IMR-90 (cell line): ENCODE results near the gene FAM162B. TPM values are rescaled to one million over a fixed set of nuclear protein-coding genes. Genes with fewer than 3 reads are reported as not detected.
A peak's percentile ranks its signal among the peaks of the same experiment; 100 is the strongest.

ENCODE experiments used
- ATAC-seq: fragments of 200-7000 bp; cut with Tn5 transposase; 2 replicates; pipeline ENCODE4 v1.9.1; 2020; ENCODE audit warnings: low read depth, mild to moderate bottlenecking, moderate library complexity
- Bru-seq: library from RNA; stranded (reverse); fragments of 400-500 nt; gene quantifications from one replicate; lab custom pipeline; 2021; lab: Mats Ljungman, UMichigan
- BruChase-seq, 2 experiments: library from RNA; stranded (reverse); fragments of 400-500 nt; gene quantifications; one replicate each; lab custom pipeline; 2021; lab: Mats Ljungman, UMichigan
- BruUV-seq: library from RNA; stranded (reverse); fragments of 400-500 nt; replicated peaks from 2 replicates; lab custom pipeline; 2021; lab: Mats Ljungman, UMichigan
- CTCF ChIA-PET: fragments of 300-600 bp; formaldehyde crosslinking; extraction: SDS; loops from one replicate; lab custom pipeline; 2021; ENCODE audit warnings: antibody characterized with exemption; lab: Yijun Ruan, JAX
- POLR2A ChIA-PET: fragments of 300-600 bp; sonication (Branson Sonifier 250); formaldehyde crosslinking; loops from one replicate; lab custom pipeline; 2022; ENCODE audit warnings: antibody characterized with exemption; ENCODE audit not compliant: unreplicated experiment; lab: Charles Lee
- DNase-seq: peaks from one replicate; pipeline ENCODE4 v3.0.0; 2013
- H2AFZ ChIP-seq: replicated peaks from 2 replicates; pipeline ENCODE3; 2013; ENCODE audit warnings: low read length, mild to moderate bottlenecking; ENCODE audit not compliant: poor library complexity
- H2AK5ac ChIP-seq: 2 replicates; pipeline ENCODE4 v1.6.1; 2013; ENCODE audit warnings: low read depth, low read length, inconsistent platforms
- H2AK9ac ChIP-seq: replicated peaks from 2 replicates; pipeline ENCODE3; 2013; ENCODE audit warnings: mild to moderate bottlenecking, low read depth, low read length, moderate library complexity; ENCODE audit not compliant: poor library complexity
- H2BK120ac ChIP-seq: 2 replicates; pipeline ENCODE4 v1.6.1; 2013; ENCODE audit warnings: low read depth, low read length, inconsistent platforms
- H2BK15ac ChIP-seq: 3 replicates; pipeline ENCODE4 v1.6.1; 2013; ENCODE audit warnings: low read depth, low read length, inconsistent platforms
- H2BK20ac ChIP-seq: 2 replicates; pipeline ENCODE4 v1.6.1; 2013; ENCODE audit warnings: low read depth, mild to moderate bottlenecking, inconsistent platforms, low read length, moderate library complexity
- H2BK5ac ChIP-seq: 2 replicates; pipeline ENCODE4 v1.6.1; 2013; ENCODE audit warnings: mild to moderate bottlenecking, low read depth, low read length, inconsistent platforms; ENCODE audit not compliant: poor library complexity, severe bottlenecking
- H3K14ac ChIP-seq: replicated peaks from 2 replicates; pipeline ENCODE4 v1.6.1; 2013; ENCODE audit warnings: low read depth, low read length, inconsistent platforms
- H3K18ac ChIP-seq: 2 replicates; pipeline ENCODE4 v1.6.1; 2013; ENCODE audit warnings: low read depth, low read length, control low read depth
- H3K23ac ChIP-seq: 2 replicates; pipeline ENCODE4 v1.6.1; 2013; ENCODE audit warnings: low read depth, low read length, inconsistent platforms
- H3K27ac ChIP-seq: 2 replicates; pipeline ENCODE4 v1.5.1; 2013; ENCODE audit warnings: mild to moderate bottlenecking, control low read depth, low read length; ENCODE audit not compliant: insufficient read depth
- H3K27me3 ChIP-seq: 2 replicates; pipeline ENCODE4 v1.6.1; 2013; ENCODE audit warnings: low read length; ENCODE audit not compliant: control insufficient read depth, insufficient read depth
- H3K36me3 ChIP-seq: 2 replicates; pipeline ENCODE4 v1.6.1; 2013; ENCODE audit warnings: low read length, mixed read lengths; ENCODE audit not compliant: control insufficient read depth, insufficient read depth
- H3K4ac ChIP-seq: 2 replicates; pipeline ENCODE4 v1.6.1; 2013; ENCODE audit warnings: low read depth, low read length, inconsistent platforms
- H3K4me1 ChIP-seq: 2 replicates; pipeline ENCODE4 v1.6.1; 2013; ENCODE audit warnings: low read length, mixed read lengths; ENCODE audit not compliant: control insufficient read depth, insufficient read depth
- H3K4me2 ChIP-seq: 2 replicates; pipeline ENCODE4 v1.6.1; 2013; ENCODE audit warnings: low read depth, mild to moderate bottlenecking, control low read depth, low read length, moderate library complexity
- H3K4me3 ChIP-seq: 2 replicates; pipeline ENCODE4 v1.5.1; 2013; ENCODE audit warnings: low read depth, mild to moderate bottlenecking, control low read depth, low read length, moderate library complexity; ENCODE audit not compliant: insufficient read depth
- H3K56ac ChIP-seq: 2 replicates; pipeline ENCODE4 v1.6.1; 2013; ENCODE audit warnings: low read length, inconsistent platforms; ENCODE audit not compliant: insufficient read depth; ENCODE audit errors: extremely low read depth
- H3K79me1 ChIP-seq, 2 experiments: 2 replicates each; pipeline ENCODE4 v1.6.1; 2013; ENCODE audit warnings: low read length in 2 of 2, inconsistent platforms in 1 of 2, low read depth in 1 of 2
- H3K9ac ChIP-seq: 2 replicates; pipeline ENCODE4 v1.6.1; 2013; ENCODE audit warnings: low read depth, low read length, control low read depth
- H3K9me1 ChIP-seq: 2 replicates; pipeline ENCODE4 v1.6.1; 2013; ENCODE audit warnings: low read length, inconsistent platforms; ENCODE audit not compliant: insufficient read depth
- H3K9me3 ChIP-seq: 2 replicates; pipeline ENCODE4 v1.6.1; 2013; ENCODE audit warnings: low read length; ENCODE audit not compliant: control insufficient read depth, insufficient read depth
- H4K20me1 ChIP-seq: 2 replicates; pipeline ENCODE4 v1.6.1; 2013; ENCODE audit warnings: low read length, inconsistent platforms; ENCODE audit not compliant: insufficient read depth
- H4K5ac ChIP-seq: 2 replicates; pipeline ENCODE4 v1.6.1; 2013; ENCODE audit warnings: mild to moderate bottlenecking, low read depth, low read length, control low read depth
- H4K8ac ChIP-seq, 2 experiments: 2 replicates each; pipeline ENCODE4 v1.6.1; 2013; ENCODE audit warnings: low read depth in 2 of 2, low read length in 2 of 2, control low read depth in 1 of 2, inconsistent platforms in 1 of 2
- H4K91ac ChIP-seq: 2 replicates; pipeline ENCODE4 v1.6.1; 2013; ENCODE audit warnings: low read depth, low read length, inconsistent platforms; ENCODE audit not compliant: insufficient read depth
- BHLHE40 ChIP-seq: fragments of 150-350 bp; IDR thresholded peaks from 2 replicates; pipeline ENCODE4 v1.6.1; 2016; ENCODE audit warnings: mild to moderate bottlenecking, low read depth, low read length
- MAZ ChIP-seq: IDR thresholded peaks from 2 replicates; pipeline ENCODE4 v1.6.1; 2012; ENCODE audit warnings: low read depth, mild to moderate bottlenecking, low read length, improper control_type of control experiment, moderate library complexity, borderline replicate concordance
- NFE2L2 ChIP-seq: fragments of 150-350 bp; IDR thresholded peaks from 2 replicates; pipeline ENCODE4 v1.6.1; 2016; ENCODE audit warnings: low read depth, mild to moderate bottlenecking, low read length
- RAD21 ChIP-seq: IDR thresholded peaks from 2 replicates; pipeline ENCODE4 v1.6.1; 2012; ENCODE audit warnings: low read length, improper control_type of control experiment
- RCOR1 ChIP-seq: IDR thresholded peaks from 2 replicates; pipeline ENCODE4 v1.6.1; 2012; ENCODE audit warnings: mild to moderate bottlenecking, low read length, improper control_type of control experiment; ENCODE audit not compliant: insufficient replicate concordance
- RFX5 ChIP-seq: IDR thresholded peaks from 2 replicates; pipeline ENCODE4 v1.8.0; 2012; ENCODE audit warnings: low read depth, mild to moderate bottlenecking, low read length, moderate library complexity
- SMC3 ChIP-seq: fragments of 150-350 bp; IDR thresholded peaks from 2 replicates; pipeline ENCODE4 v1.6.1; 2016; ENCODE audit warnings: low read depth, mild to moderate bottlenecking, antibody characterized with exemption, low read length, moderate library complexity
- WGBS, 2 experiments: methylation state at CpG; one replicate each; pipeline versions ENCODE4 v1.1.5 to v1.1.7; 2013; ENCODE audit warnings: missing lambda C conversion rate in 2 of 2; ENCODE audit not compliant: insufficient read length in 1 of 2; ENCODE audit errors: extremely low coverage in 2 of 2; 5-methylcytosine and 5-hydroxymethylcytosine counted together
- dilution Hi-C: fragments of 300-500 bp; cut with HindIII; formaldehyde crosslinking; loops from one replicate; pipeline ENCODE4 v1.14.3; 2018; ENCODE audit warnings: low sequenced_read_pairs; ENCODE audit not compliant: unreplicated experiment
- in situ Hi-C: fragments of 300-500 bp; cut with MboI; formaldehyde crosslinking; loops from 3 replicates; pipeline ENCODE4 v1.14.3; 2019; ENCODE audit warnings: low sequenced_read_pairs, inconsistent platforms, mixed read lengths
- intact Hi-C: fragments of 100-400 bp; cut with micrococcal nuclease; formaldehyde crosslinking; loops from 2 replicates; pipeline ENCODE4 v1.10.0; 2022
- long read RNA-seq: library from polyadenylated mRNA; unstranded; transcript quantifications from one replicate; pipeline ENCODE4 v2.0.0, GENCODE V29; 2021; ENCODE audit not compliant: unreplicated experiment
- polyA plus RNA-seq, 3 experiments: library from polyadenylated mRNA; depleted of rRNA; stranded (reverse); fragments of >200 nt; gene quantifications; 2 replicates each; pipeline ENCODE4 v1.2.3, GENCODE V29; 2012; ENCODE audit warnings: low replicate concordance in 1 of 3
- total RNA-seq: library from RNA; depleted of rRNA; stranded (reverse); fragments of >200 nt; gene quantifications from 2 replicates; pipeline ENCODE4 v1.2.3, GENCODE V29; 2012; rRNA removed
- TF ChIP-seq, protein P1 (sequence below): fragments of 150-350 bp; IDR thresholded peaks from 2 replicates; pipeline ENCODE4 v1.6.1; 2016; ENCODE audit warnings: low read depth, mild to moderate bottlenecking, low read length, moderate library complexity, borderline replicate concordance
- TF ChIP-seq, protein P2 (sequence below): fragments of 150-350 bp; IDR thresholded peaks from 2 replicates; pipeline ENCODE4 v1.6.1; 2017; ENCODE audit warnings: mild to moderate bottlenecking, antibody characterized with exemption, low read length, low read depth
- TF ChIP-seq, protein P3 (sequence below): conservative IDR thresholded peaks from 2 replicates; pipeline ENCODE4 v1.5.1; 2012; ENCODE audit warnings: mild to moderate bottlenecking, low read depth, low read length, improper control_type of control experiment

The FAM162B gene
- total RNA-seq (3.2 and 3.6 TPM in 2 replicates), polyA plus RNA-seq (2012; rRNA removed) (2.9 and 4.0 TPM in 2 replicates), Bru-seq, nascent RNA (percentile 28 among the genes with signal in this experiment), BruChase-seq, experiment 1, labeled RNA remaining after a 6-hour chase (percentile 21 among the genes with signal in this experiment), BruChase-seq, experiment 2, labeled RNA remaining after a 2-hour chase (percentile 31 among the genes with signal in this experiment)
- 3.7 and 6.3 TPM in 2 replicates for polyA plus RNA-seq (2012; cell fraction: cytosol; rRNA removed)
- 1.4 and 2.6 TPM in 2 replicates for polyA plus RNA-seq (2012; cell fraction: nucleus; rRNA removed; ENCODE audit: low replicate concordance)
- long read RNA-seq, partial matches to known transcripts, result 1 of 1 reads
- long read RNA-seq, other reads (novel, unspliced or antisense), result 0 of 1 reads

DNA sequence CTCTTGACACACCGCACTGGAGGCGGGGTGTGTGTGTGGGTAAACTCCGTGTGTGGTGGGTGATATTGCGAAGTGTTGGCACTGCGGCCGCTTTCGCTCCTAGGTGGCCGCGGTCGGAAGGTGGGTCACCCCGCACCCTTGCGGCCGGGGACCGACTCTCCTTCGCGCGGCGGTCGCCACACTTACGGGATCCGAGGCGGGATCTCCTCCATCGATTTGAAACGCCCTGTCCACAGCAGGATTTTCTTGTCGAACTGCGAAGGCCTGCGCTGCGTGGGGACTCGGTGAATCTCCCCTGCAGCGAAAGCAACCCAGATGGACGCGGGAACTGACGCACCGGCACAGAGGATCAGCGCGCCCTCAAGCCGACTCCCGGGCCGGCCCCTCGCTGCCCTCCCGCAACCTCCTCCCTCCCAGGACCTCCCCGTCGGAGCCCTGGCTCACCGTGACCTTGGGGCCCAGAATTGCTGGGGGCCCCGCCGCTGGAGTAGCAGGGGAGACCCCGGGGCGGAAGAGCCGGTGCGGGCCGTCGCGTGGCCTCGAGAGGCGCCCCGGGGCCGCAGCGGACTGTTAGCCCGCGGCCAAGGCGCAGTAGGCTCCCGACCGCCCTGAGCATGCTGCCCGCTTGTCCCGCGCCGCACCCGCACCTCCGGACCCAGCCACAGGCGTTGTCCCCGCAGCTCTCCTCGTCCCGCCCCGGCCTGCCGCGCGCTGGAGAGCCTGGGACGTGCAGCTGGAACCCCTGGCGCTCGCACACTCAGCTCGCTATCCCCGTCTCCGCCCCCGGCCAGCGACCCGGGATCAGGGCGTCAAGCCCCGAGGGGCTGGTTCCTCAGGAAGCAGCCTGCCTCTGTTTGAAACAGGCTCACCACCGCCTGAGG lies at the start of gene FAM162B:
Gene FAM162B (minus strand): TSS at position 759 of the 881 bp plus-strand sequence. CDS start 143 bp downstream, at position 616.
- Histone ChIP-seq H2BK20ac (no peak within 1 kb of the TSS), H3K4me3 (peak within 1 kb of the TSS; percentile 47), H3K9me1 (no peaks in the 10 kb centered on the region), H2AFZ (peak within 1 kb of the TSS; percentile 94), H3K4me1 (no peaks in the 10 kb centered on the region), H4K5ac (no peak within 1 kb of the TSS), H4K91ac (no peak within 1 kb of the TSS), H3K27ac (peak within 1 kb of the TSS; percentile 18; the same call in 1 of the 2 replicates), H3K9me3 (no peaks in the 10 kb centered on the region), H2BK120ac (peak within 1 kb of the TSS; percentile 41; the same call in 1 of the 2 replicates), H3K23ac (peak within 1 kb of the TSS; percentile 87; the same call in 1 of the 2 replicates), H3K27me3 (peaks cover 12% of the 10 kb centered on the region), H4K20me1 (no peaks in the 10 kb centered on the region), H3K36me3 (no peaks in the 10 kb centered on the region), H2BK5ac (no peak within 1 kb of the TSS), H2BK15ac (no peak within 1 kb of the TSS), H3K56ac (no peak within 1 kb of the TSS), H4K8ac (peak within 1 kb of the TSS; percentile 43 to 70; a peak in 2 of 4 replicates), H3K18ac (no peak within 1 kb of the TSS), H3K14ac (peak within 1 kb of the TSS; percentile 68; the same call in 1 of the 2 replicates), H3K9ac (peak within 1 kb of the TSS; percentile 56), H2AK9ac (peak within 1 kb of the TSS; percentile 51), H3K4ac (peak within 1 kb of the TSS; percentile 72; the same call in 1 of the 2 replicates), H3K79me1 (no peaks in the 10 kb centered on the region), H2AK5ac (no peak within 1 kb of the TSS), H3K4me2 (peak within 1 kb of the TSS; percentile 88)
- in situ Hi-C loops, result no loop called here
- dilution Hi-C loops, result no loop called here
- peak; percentile 77 for ATAC-seq
- 0% methylated on average over 51 of the region's 89 CpGs; no CpG with 5 or more reads in 1 of the 2 experiments for WGBS, 2 experiments
- ChIA-PET POLR2A (interaction anchor here (0.6 kb wide), 1 partner anchor 12 kb away, joined by 4 read pairs; no protein-coding TSS in a partner anchor), CTCF (interaction anchor here (0.6 to 1.6 kb wide), 2 partner anchors 13 to 198 kb away, joined by 3 read pairs; no protein-coding TSS in a partner anchor)
- peak; percentile 32 for DNase-seq
- BruUV-seq, result no TSS peak
- intact Hi-C loops, result no loop called here
- TF ChIP-seq, protein P1, sequence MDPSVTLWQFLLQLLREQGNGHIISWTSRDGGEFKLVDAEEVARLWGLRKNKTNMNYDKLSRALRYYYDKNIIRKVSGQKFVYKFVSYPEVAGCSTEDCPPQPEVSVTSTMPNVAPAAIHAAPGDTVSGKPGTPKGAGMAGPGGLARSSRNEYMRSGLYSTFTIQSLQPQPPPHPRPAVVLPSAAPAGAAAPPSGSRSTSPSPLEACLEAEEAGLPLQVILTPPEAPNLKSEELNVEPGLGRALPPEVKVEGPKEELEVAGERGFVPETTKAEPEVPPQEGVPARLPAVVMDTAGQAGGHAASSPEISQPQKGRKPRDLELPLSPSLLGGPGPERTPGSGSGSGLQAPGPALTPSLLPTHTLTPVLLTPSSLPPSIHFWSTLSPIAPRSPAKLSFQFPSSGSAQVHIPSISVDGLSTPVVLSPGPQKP, result no peak
- TF ChIP-seq RCOR1, result no peak
- TF ChIP-seq MAZ, result no peak
- no peak for TF ChIP-seq SMC3
- TF ChIP-seq NFE2L2, result no peak
- TF ChIP-seq, protein P2, sequence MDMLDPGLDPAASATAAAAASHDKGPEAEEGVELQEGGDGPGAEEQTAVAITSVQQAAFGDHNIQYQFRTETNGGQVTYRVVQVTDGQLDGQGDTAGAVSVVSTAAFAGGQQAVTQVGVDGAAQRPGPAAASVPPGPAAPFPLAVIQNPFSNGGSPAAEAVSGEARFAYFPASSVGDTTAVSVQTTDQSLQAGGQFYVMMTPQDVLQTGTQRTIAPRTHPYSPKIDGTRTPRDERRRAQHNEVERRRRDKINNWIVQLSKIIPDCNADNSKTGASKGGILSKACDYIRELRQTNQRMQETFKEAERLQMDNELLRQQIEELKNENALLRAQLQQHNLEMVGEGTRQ, result no peak
- no peak for TF ChIP-seq RAD21
- no peak for TF ChIP-seq BHLHE40
- no peak for TF ChIP-seq RFX5
- TF ChIP-seq, protein P3, sequence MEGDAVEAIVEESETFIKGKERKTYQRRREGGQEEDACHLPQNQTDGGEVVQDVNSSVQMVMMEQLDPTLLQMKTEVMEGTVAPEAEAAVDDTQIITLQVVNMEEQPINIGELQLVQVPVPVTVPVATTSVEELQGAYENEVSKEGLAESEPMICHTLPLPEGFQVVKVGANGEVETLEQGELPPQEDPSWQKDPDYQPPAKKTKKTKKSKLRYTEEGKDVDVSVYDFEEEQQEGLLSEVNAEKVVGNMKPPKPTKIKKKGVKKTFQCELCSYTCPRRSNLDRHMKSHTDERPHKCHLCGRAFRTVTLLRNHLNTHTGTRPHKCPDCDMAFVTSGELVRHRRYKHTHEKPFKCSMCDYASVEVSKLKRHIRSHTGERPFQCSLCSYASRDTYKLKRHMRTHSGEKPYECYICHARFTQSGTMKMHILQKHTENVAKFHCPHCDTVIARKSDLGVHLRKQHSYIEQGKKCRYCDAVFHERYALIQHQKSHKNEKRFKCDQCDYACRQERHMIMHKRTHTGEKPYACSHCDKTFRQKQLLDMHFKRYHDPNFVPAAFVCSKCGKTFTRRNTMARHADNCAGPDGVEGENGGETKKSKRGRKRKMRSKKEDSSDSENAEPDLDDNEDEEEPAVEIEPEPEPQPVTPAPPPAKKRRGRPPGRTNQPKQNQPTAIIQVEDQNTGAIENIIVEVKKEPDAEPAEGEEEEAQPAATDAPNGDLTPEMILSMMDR, result no peak
